Measurements from ENCODE around the gene WDR41.

WDR41 gene

DNA sequence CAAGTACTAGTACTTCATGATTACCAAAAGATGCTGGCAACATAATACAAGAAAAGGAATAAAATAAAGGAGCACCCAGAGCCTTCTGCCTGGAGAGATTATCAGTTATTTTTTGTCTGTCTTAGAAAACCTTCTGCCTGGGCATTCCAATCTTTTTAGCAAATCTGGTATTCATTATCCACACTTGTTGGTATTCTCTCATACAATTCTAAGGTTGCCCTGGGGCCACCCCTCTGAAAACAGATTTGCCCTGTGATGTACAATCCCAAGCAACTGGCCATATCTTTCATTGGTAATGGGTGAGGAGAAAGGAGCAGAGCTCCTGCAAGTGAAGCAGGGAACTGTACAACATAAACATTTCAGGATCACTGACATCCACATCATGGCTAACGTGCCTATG is 47.8 kb downstream of the WDR41 start:
- DNase-seq = no peak

DNA sequence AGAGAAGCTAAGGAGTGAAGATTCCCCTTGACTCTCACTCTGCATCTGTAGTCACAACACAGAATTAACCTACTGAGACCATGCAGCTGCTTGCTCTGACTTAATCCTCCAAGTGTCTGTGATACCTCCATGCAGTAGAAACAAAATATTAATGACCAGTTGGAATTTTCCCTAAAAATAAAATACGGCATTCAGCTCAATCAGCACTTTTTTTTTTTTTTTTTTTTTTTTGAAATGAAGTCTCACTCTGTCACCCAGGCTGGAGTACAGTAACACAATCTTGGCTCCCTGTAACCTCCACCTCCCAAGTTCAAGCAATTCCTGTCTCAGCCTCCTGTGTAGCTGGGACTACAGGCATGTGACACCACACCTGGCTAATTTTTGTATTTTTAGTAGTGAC is 48.4 kb downstream of the WDR41 start:
- DNase-seq = no peak

DNA sequence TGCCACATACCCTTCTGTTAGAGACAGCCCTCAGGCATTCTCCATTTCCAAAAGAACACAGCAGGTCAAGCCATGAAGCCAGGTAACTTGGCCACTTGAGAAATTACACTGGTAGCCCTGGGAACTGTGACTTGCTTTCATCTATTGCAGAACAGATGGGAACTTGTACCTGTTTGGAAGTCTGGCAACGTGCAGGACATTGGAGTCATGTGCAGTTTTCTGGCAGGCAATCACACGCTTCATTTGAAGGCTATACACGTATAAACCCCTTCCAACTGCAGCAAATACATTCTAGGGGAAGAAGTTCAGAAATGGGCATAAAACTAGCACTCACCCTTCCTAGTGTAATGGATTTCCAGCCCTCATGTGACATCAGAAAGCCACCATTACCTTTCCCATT is 54.0 kb downstream of the WDR41 start:
- DNase-seq = no peak

DNA sequence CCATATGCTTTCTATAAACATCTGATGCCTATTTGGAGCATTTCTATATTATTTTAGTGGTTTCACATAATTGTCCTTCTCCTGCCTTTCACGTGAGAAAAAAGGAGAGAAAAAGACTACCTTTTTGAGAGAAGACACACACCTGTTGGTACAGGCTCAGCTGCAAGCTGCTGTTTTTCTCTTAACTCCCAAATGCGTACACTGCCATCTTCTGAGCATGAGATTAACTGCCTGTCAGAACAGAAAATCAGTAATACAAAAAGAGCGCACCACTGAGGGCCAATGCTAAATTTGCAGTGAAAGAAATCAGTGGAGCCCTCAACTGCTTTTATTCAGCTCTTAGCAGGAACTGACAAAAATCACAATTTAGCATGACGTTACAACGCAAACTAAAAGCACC is 54.9 kb downstream of the WDR41 start:
- DNase-seq = no peak

DNA sequence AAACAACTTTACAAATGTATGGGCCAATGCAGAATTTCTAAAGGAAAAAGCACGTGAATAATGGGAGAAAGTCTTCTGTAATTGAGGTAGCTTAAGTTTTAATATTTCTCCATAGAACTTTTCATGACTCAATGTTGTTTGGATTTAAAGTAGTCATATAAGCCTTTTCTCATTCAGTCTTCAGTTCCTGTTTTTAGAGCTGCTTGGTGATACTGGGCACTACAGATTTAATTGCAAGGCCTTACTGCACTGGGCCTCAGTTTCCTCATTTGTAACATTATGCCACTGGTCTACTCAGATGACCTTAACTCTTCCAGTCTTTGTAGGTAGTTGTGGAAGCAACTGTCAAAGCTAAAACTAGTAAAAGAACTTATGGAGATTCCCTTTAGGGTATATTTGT is 60.4 kb downstream of the WDR41 start:
- DNase-seq = no peak

DNA sequence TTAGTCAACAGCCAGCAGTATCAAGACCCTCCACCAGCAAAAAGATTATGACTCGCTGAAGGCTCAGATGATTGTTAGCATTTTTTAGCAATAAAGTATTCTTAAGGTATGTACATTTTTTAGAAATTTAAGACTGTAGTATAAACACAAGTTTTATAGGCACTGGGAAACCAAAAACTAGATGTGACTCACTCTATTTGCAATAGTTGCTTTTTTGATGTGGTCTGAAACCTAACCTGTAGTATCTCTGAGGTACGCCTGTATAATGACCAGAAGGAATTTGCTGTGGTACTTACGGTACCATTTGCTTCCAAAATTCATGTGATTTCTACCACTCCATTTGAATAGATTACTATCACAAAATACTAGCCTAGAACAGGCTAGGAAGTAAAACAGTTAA is 60.8 kb downstream of the WDR41 start:
- no peak for DNase-seq

DNA sequence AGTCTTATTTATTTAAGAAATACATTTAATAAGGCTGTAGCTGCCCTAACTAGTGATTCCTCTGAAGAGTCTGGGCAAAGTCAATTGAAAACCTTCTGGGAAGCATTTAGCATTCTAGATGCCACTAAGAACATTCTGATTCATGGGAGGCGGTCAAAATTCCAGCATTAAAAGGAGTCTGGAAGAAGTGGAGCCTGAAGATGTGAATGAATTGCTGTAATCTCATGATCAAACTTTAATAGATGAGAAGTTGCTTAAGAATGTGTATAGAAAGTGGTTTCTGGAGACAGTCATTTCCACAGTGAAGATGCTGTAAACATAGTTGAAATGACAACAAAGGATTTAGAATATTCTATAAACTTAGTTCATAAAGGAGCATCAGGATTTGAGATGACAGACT is 61.4 kb downstream of the WDR41 start:
- DNase-seq = no peak

DNA sequence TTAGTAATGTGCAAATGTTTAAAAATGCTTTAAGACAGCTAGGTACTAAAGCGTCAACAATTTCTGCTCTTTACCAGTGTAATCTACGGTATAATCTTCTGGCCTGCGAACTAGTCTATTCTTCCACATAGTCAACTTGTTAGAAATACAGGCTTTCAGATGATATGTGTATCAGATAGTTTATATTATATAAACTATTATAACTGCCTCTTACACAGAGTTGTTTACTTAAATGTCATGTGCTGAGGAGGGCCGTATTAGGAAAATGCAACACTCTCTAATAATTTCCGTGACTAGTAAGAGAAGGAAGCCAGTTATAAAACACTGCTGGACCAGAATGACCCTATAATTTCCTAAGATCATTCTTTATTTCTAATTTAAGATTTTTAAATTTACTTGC is 63.6 kb downstream of the WDR41 start:
- no peak for DNase-seq

DNA sequence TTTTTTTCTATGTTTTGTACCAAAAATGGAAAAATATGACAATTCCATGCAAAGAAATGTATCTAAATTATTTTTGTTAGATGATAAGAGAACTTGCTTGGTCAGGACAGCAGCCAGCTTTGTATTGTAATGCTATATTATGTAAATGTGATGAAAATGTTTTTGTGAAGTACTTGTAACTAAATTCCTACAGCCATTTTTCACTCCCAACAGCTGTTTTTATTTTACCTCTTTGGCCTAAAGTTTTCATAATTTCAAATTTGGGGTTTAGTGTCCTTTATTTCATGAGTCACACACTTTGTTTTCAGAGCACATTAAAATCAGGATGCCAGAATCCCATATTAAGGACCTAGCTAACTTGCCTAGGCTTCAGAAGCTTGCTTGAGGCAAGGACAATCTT is 64.1 kb downstream of the WDR41 start:
- DNase-seq = no peak

DNA sequence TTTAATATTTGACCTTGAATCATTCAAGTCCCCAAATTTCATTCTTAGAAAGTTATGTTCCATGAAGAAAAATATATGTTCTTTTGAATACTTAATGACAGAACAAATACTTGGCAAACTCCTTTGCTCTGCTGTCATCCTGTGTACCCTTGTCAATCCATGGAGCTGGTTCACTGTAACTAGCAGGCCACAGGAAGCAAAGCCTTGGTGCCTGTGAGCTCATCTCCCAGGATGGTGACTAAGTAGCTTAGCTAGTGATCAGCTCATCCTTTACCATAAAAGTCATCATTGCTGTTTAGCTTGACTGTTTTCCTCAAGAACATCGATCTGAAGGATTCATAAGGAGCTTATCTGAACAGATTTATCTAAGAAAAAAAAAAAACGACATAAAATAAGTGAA is 65.4 kb downstream of the WDR41 start:
- no peak for DNase-seq

DNA sequence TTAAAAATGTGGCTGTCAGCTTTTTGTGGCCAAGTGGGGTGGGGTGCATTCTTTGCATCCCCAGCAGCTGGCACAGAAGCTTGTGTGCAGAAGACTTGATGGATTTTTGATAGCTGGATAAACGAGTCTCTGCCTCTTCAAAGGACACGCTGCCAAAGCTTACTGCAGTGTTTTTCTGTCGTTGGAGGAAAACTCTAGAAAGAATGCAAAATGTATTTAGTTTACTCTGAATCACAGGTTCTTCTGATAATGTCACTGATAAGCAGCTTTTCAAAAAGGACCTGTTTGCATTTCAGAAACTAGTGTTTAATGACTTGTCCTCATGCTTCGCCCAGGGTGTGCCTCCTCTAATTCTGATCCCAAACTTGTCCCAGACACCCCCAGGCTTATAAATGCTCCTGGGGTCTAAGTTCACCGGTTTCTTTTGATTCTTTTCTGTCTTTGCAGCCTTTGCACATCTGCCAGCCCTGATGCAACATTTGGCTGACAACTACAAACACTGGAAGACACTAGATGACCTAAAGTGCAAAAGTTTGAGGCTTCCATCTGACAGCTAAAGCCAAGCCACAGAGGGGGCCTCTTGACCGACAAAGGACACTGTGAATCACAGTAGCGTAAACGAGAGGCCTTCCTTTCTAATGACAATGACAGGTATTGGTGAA is 66.0 kb downstream of the WDR41 start:
- no peak for DNase-seq

DNA sequence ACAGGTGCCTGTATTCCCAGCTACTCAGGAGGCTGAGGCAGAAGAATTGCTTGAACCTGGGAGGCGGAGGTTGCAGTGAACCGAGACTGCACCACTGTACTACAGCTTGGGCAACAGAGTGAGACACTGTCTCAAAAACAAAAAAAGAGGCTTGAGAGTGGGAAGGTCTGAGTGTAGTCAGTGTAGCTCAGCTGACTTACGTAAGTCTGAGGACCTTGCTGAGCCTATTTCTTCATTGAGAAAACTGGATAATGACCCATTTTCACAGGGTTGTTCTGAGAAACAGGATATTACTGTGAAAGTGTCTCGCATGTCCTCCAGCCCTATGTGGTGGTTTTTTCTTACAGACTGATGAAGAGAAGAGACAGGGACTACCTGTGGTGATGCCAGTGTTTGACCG is 66.7 kb downstream of the WDR41 start:
- DNase-seq = no peak

DNA sequence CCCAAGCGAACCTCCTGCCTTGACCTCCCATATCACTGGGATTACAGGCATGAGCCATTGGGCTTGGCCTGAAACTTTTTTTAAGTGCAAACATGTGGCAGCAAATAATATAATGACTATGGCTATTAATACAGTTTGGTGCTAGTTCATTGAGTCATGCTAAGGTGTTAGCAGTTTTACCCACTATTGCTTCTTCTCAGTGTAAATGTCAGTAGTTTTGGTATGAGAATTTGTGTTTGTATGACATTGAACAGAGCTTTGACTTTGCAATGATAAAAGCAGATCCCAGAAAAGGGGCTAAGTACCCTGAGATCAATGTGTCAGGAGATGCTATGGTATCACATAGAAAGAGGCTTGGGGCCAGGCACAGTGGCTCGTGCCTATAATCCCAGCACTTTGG is 67.2 kb downstream of the WDR41 start:
- no peak for DNase-seq

DNA sequence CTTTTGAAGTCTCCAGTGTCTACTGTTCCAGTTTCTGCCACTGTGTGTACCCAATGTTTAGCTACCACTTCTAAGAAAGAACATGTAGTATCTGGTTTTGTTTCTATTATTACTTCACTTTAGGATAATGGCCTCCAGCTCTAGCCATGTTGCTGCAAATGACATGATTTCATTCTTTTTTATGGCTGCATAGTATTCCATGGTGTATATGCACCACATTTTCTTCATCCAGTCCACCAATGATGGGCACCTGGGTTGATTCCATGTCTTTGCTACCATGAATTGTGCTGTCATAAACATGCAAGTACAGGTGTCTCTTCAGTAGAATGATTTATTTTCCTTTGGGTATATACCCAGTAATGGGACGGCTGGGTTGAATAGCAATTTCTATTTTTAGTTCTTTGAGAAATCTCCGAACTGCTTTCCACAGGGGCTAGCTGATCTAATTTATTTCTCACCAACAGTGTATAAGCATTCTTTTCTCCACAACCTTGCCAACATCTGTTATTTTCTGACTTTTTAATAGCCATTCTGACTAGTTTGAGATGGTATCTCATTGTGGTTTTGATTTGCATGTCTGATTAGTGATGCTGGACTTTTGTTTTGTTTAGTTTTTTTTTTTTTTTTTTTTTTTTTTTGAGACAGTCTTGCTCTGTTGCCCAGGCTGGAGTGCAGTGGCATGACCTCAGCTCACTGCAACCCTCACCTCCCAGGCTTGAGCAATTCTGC is 68.9 kb downstream of the WDR41 start:
- no peak for DNase-seq

DNA sequence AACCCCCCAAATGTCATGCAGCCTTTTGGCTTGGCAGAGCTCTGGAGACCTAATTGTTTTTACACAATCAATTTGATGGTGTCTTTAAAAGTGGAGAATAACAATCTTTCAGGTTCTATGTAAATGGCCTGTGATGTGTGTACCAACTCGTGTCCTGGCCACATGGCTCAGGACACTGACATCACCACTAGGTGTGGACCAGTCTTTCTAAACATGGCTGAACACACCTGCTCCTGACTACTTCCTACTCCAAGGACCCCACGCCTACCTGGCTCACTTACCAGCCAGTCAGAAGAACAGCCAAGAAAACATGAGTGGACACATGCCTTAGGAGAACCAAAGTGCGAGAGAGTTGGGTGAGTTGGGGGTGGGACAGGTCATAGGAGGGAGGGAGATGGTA is 71.2 kb downstream of the WDR41 start:
- DNase-seq = no peak

DNA sequence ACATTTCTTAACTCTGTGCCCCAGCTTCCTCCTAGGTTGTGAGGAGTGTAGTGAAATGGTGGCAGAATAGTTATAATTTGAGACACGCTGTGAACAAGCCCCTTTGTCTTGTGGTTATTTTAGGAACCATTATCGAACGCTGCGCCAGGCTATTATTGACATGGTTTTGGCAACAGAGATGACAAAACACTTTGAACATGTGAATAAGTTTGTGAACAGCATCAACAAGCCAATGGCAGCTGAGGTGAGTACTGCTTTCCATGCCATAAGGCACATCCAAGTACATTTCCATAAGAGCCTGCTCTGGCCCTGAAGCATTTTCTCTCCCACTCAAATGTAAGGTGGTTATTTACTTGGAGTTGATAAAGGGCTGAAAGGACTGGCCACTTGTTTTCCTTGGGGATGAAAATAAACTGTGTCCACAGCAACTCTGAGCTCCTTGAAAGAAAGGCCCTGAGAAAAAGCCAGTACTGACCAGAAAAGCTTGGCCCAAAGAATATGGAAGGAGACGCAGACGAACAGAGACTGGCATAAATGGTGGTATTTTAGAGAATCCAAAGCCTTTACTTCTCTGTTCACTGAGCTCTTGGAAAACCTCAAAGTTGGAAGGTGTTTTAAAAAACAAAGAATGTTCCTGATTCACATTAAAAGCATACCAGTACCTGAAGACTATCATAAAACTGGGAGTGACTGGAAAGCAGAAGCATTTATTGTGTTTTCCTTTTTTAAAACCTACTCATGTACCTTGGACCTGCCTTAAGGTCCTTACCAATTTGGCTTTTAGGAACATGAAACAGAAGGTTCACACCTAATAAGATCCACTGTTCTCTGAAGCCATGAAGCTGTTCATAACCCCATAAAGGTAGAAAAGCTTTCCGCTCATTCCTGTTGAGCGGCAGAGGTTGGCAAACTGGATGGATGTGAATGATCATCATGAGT is 72.2 kb downstream of the WDR41 start:
- DNase-seq = no peak

DNA sequence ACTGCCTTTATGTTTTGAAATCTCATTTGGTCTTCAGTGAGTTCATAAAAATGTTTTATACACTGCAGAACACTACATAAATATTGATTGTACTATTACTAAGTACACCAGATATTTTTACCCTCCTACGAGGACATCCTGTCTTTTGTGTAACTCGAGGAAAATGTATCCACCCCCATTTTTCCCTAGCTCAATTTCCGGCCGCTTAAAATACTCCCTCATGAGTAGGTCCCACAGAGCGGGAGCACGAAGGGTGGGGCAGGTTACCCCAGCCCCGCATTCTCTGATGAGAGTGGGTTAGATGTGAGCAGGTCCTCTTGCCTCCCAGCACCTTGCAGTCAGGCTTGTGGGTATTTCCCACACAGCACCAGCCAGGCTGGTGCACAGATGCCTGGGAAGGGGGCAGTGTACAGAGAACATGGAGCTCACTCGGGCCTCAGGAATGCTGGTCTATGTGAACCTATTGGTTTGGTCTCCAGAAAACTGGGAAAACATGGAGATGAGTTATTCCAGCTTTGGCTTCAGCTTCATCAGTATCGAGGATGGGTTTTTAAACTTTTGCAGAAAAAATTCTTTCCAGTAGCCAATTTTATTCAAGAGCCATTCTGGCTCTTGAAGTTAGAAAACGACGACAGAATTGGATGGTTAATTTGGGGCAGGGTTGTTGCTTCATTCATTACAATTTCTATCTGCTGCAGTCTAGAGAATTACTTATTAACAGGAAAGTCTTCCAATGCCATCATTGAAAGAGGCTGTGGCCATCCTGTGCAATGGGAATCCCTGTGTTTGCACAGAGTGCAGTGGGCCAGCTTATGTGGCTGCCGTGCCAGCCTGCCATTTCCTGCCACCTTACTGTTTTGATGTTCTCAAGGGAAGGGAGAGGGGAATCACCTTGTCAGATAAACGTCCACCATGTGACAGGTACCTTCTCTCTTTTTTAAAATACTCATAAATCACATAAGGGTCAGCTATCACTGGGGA is 73.2 kb downstream of the WDR41 start:
- DNase-seq = no peak

DNA sequence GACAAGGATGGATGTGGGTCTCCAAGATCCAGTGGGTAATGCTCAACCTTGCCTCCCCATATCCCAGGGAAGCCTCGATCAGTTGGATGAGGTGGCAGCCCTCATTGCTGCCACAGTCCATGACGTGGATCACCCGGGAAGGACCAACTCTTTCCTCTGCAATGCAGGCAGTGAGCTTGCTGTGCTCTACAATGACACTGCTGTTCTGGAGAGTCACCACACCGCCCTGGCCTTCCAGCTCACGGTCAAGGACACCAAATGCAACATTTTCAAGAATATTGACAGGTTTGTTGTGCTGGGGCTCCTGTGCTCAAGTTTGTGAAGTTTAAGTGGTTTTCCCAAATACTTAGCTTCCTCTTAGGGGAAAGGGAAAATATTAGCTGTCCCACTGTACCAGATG is 74.0 kb downstream of the WDR41 start:
- DNase-seq = no peak

DNA sequence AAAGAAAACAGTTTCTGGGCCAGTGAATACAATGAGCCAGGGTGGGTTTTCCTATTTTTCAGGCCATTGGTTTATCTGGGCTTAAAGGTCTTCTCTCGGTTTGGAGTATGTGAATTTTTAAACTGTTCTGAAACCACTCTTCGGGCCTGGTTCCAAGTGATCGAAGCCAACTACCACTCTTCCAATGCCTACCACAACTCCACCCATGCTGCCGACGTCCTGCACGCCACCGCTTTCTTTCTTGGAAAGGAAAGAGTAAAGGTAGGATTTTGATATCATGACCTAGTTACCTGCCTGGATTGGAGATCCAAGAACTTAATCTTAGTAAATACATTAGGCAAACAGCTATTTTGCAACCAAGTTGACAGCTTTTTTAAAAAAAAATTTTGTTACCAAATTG is 79.1 kb downstream of the WDR41 start:
- no peak for DNase-seq

DNA sequence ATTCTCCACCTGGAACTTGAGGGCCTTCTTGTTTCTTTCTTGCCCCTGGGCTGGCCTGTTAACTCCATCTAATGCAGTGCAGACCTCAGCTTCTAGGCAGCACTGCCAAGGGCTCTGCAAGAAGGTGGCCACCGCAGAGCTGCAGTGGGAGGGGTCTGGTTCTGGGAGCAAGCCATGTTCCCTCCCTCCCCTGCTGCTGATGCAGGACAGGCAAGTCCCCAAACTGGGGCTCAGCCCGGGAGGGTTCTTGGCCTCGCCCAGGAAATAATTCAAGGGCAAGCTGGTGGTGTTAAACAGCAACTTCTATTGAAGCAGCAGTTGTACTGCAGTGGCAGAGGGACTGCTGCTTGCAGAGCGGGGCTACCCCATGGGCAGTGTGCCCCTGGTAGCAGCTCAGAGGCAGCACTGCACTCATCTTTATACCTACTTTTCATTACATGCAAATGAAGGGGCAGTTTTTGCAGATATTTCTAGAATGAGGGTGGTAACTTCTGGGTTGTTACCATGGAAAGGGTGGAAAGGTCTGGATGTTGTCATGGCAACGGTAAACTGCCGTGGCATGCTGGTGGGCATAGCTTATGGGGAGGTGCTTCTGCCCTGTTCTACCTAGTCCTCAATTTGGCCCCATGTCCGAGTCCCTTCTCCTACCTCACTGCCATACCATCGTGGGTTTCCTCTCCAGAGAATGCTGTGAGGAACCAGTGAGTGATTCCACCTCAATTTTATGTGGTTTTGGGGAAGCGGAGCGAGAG is 82.1 kb downstream of the WDR41 start:
- no peak for DNase-seq

DNA sequence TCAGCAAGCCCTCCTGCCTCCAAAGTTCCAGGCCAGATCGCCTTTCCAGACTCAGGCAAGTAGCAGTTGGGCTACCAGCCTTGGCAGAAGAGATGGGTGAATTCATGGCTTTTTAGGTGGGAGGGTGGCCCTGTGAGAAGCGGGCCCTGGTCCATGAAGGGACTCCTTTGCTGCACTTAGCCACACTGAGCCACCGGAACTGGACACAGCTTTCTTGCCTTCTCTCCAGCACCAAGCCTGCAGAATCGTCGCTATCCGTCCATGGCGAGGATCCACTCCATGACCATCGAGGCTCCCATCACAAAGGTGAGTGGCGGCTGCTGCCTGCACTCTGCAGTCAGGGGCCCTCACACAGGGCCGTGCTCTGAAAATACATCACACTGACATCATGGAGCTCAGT is 85.0 kb downstream of the WDR41 start:
- no peak for DNase-seq

DNA sequence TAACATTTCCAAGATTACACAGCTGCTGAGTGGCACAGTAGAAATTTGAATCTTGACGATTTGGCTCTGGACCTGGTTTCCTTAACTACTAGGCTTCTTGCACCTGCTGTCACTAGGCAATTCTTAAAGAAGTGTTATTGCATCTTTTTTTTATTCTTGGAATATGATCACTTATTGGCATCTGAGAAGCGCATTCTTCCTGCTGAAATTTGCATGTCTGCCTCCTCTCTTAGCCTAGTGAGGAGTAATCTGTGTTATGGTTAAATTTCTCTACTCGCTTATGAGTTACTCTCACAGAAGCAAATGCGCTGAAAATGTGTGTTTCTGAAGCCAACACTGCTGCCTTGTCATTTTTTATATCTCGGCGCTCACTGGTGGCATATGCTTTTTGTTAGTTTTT is 89.3 kb downstream of the WDR41 start:
- no peak for DNase-seq

All from activated naive CD4-positive, alpha-beta T cell treated with anti-CD3 and anti-CD28 coated beads, Interleukin-2, amount 50 U/mL, for 16 hours (primary cell).